HL-60 (cell line): Measurements from ENCODE around the gene PGAP3.
"Not testable (repeated sequence)": the region's sequence is repeated elsewhere in the genome, so short reads cannot be mapped to it uniquely, and the experiment has no call there.

Experiments
- DNase-seq, 2 experiments: peaks; one replicate each; pipeline ENCODE4 v3.0.0-alpha.2; 2010 to 2020; ENCODE audit warnings: low read depth in 1 of 2, low spot score in 1 of 2
- H3K27ac ChIP-seq: fragments of 250-450 bp; sonication (Bioruptor Pico); replicated peaks from 2 replicates; pipeline ENCODE4 v1.5.1; 2020; ENCODE audit warnings: mild to moderate bottlenecking, moderate library complexity
- H3K27me3 ChIP-seq: fragments of 250-450 bp; sonication (Bioruptor Pico); 2 replicates; pipeline ENCODE4 v1.5.1; 2021; ENCODE audit warnings: mild to moderate bottlenecking, moderate library complexity; ENCODE audit not compliant: insufficient read depth, poor library complexity, severe bottlenecking
- H3K4me3 ChIP-seq: replicated peaks from 2 replicates; pipeline ENCODE4 v1.5.1; 2011; ENCODE audit warnings: mild to moderate bottlenecking, control low read depth, low read length; ENCODE audit not compliant: insufficient read depth
- CTCF ChIP-seq: IDR thresholded peaks from one replicate; pipeline ENCODE4 v1.5.1; 2011; ENCODE audit warnings: low read length, control low read depth, inconsistent platforms; ENCODE audit not compliant: insufficient read depth
- GABPA ChIP-seq: IDR thresholded peaks from 2 replicates; pipeline ENCODE4 v1.6.1; 2012; ENCODE audit warnings: low read depth
- POLR2AphosphoS5 ChIP-seq: IDR thresholded peaks from 2 replicates; pipeline ENCODE4 v1.6.1; 2012; ENCODE audit warnings: low read depth
- REST ChIP-seq: IDR thresholded peaks from 2 replicates; pipeline ENCODE4 v1.6.1; 2012; ENCODE audit warnings: low read depth; ENCODE audit not compliant: insufficient replicate concordance
- SPI1 ChIP-seq: IDR thresholded peaks from 2 replicates; pipeline ENCODE4 v1.6.1; 2012; ENCODE audit warnings: low read depth, mild to moderate bottlenecking, borderline replicate concordance

PGAP3 gene

GRCh38 chr17:39701012-39701783 lies 13.3 kb upstream of the PGAP3 start:
- Histone ChIP-seq H3K27ac (no peak overlapping the region), H3K27me3 (peaks cover 17% of the 10 kb centered on the region), H3K4me3 (no peak overlapping the region)
- no peak for TF ChIP-seq POLR2AphosphoS5
- TF ChIP-seq CTCF, result no peak
- TF ChIP-seq SPI1, result no peak
- no peak for TF ChIP-seq REST
- no peak for TF ChIP-seq GABPA
- DNase-seq, result no peak

- Histone ChIP-seq H3K27me3 (peaks cover 17% of the 10 kb centered on the region), H3K27ac (no peak overlapping the region), H3K4me3 (no peak overlapping the region)
- TF ChIP-seq CTCF, result no peak
- TF ChIP-seq REST, result no peak
- no peak for TF ChIP-seq POLR2AphosphoS5
- no peak for TF ChIP-seq GABPA
- no peak for DNase-seq
Observed at GRCh38 chr17:39700148-39700987, 12.5 kb upstream of the PGAP3 start.

GRCh38 chr17:39699818-39700147 lies 11.9 kb upstream of the PGAP3 start, which contains the start of gene ERBB2:
ERBB2 (plus strand) TSS chr17:39700064; CDS start chr17:39700239, 175 bp downstream.
- DNase-seq, result no peak
- H3K27ac ChIP-seq, result no peak within 1 kb of the TSS
- no peak for TF ChIP-seq CTCF
- no peak for TF ChIP-seq SPI1
- no peak for TF ChIP-seq GABPA
- TF ChIP-seq POLR2AphosphoS5, result no peak
- no peak for TF ChIP-seq REST

GRCh38 chr17:39699157-39699817 lies 11.4 kb upstream of the PGAP3 start:
- H3K27me3 ChIP-seq, result peaks cover 17% of the 10 kb centered on the region
- DNase-seq, H3K27ac ChIP-seq, H3K4me3 ChIP-seq: not testable (repeated sequence)

More at GRCh38 chr17:39699818-39700147, 11.9 kb upstream of the PGAP3 start, which contains the start of gene ERBB2:
- H3K27me3 ChIP-seq, result peaks cover 17% of the 10 kb centered on the region
- H3K4me3 ChIP-seq, result no peak within 1 kb of the TSS
